Muscle of back (tissue), 11 donors: Measurements from ENCODE around the gene RPTOR. TPM values are rescaled to one million over a fixed set of nuclear protein-coding genes. Genes with fewer than 3 reads are reported as not detected.
"Not testable (repeated sequence)": the region's sequence is repeated elsewhere in the genome, so short reads cannot be mapped to it uniquely, and the experiment has no call there.

ENCODE experiments used
- DNase-seq, 3 donors: peaks; one replicate each; pipeline versions ENCODE4 v3.0.0 to v3.0.0-alpha.2; 2013
- polyA plus RNA-seq, 10 donors: library from polyadenylated mRNA; unstranded; fragments of 120-200 nt; gene quantifications; one replicate each; pipeline ENCODE4 v1.2.1, GENCODE V29; 2013; ENCODE audit not compliant: insufficient read length in 10 of 10

The RPTOR gene
- polyA plus RNA-seq, 10 donors, result 18.8 to 24.3 (median 21.2) TPM

- no peak for DNase-seq
These were observed 33.1 kb upstream of the RPTOR start for GRCh38 chr17:80511222-80512180.

GRCh38 chr17:80512233-80512632, 32.4 kb upstream of the RPTOR start:
- DNase-seq, result no peak

DNA sequence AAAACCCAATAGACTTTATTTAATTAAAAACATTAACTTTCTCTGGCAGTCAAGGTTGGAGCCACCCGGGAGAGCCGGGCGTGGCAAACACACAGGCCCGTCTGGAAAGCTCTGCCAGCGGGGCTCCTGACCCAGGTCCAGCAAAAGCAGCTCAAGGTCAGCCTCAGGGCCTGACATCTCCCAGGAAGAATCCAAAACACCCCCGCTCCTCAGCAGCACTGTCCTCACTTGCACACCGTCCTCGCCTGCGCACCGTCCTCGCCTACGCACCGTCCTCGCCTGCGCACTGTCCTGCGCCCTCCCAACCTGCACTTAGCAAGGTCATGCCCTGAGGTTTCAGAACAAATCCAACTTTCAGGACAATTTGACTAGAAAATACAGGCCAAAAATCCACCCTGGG, 31.4 kb upstream of the RPTOR start:
- no peak for DNase-seq

- no peak for DNase-seq
These were observed 30.7 kb upstream of the RPTOR start for GRCh38 chr17:80513892-80514291.

DNA sequence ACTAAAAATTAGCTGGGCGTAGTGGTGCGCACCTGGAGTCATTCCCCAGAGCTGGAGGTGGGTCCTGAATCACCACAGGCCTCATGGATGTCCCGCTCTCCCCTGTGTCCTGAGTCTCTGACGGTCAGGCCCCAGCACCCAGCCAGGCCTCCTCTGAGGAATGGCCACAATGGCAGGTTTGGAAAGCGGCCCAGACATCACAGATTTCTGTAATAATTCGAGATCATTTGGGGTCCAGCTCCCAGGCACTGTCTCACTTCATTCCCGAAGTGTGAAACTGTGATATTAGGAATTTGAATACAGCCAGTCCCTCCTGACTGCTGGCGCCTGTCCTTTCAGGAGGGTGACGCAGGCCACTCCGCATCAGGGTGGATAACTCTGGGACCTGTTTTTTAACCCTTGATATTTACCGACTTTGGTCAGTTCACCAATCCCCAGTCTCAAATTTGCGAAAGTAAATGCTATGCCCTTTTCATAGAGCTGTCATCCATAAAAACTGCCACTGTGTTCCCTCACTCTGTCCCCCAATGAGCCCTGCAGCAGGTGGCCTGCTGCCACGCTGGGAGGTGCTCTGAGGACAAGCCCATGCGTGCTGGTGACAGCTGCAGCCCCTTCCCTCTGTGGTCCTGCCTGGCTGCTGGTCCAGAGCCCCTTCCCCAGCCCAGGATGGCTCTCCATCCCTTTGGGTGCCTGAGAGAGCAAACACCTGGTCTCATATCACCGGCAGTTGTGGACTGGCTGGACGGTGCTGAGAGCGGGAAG, 28.3 kb upstream of the RPTOR start:
- no peak for DNase-seq

DNA sequence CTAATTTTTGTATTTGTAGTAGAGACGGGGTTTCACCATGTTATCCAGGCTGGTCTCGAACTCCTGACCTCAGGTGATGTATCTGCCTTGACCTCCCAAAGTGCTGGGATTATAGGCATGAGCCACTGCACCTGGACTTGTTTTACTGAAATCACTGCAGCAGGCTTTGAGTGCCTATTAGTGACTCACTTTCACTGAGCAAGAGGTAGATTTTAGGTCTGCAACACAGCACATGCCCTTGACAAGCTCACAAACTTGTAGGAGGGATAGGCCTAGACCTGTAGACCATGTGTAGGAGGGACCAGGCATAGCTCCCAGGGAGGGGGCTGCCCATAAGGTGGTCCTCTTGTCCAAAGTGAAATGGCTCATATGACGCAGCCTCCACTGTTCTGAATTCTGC, 27.0 kb upstream of the RPTOR start:
- DNase-seq, result no peak

GRCh38 chr17:80518392-80518791, 26.2 kb upstream of the RPTOR start:
- DNase-seq, result no peak

- DNase-seq, result no peak
These were observed 25.4 kb upstream of the RPTOR start for GRCh38 chr17:80519091-80519781.

DNA sequence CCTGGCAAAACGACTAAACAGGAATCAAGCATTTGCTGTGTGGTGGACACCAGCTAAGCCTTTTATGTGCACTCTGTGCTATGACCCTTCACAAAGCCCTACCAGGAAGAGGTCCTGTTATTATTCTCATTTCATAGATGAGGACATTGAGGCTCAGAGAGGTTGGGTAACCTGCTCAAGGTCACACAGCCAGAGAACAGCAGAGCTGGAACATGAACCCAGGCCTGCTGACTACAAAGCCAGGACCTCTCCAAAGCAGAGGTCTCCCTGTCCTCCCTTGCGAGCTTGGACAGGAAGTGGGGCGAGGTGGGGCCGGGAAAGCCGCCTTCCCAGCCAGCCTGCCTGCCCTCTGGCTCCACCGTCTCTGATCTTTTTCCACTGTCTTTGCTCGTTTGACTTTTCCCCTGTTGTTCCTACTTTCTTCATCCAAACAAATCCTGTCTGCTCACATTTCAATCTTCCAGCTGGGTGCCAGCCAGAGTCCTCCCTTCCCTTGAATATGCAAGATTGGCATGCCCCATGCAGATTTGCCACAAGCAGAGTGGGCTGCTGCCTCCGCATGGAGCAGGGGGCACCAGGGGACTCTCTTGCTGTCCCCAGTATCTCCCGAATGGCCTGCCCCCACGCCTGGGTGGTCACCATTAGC, 23.7 kb upstream of the RPTOR start:
- DNase-seq, result no peak

- no peak for DNase-seq
These were observed 21.4 kb upstream of the RPTOR start for GRCh38 chr17:80523054-80523744.

GRCh38 chr17:80523956-80524712, 20.5 kb upstream of the RPTOR start:
- DNase-seq, result peak in 1 of 3 donors; percentile 26

DNA sequence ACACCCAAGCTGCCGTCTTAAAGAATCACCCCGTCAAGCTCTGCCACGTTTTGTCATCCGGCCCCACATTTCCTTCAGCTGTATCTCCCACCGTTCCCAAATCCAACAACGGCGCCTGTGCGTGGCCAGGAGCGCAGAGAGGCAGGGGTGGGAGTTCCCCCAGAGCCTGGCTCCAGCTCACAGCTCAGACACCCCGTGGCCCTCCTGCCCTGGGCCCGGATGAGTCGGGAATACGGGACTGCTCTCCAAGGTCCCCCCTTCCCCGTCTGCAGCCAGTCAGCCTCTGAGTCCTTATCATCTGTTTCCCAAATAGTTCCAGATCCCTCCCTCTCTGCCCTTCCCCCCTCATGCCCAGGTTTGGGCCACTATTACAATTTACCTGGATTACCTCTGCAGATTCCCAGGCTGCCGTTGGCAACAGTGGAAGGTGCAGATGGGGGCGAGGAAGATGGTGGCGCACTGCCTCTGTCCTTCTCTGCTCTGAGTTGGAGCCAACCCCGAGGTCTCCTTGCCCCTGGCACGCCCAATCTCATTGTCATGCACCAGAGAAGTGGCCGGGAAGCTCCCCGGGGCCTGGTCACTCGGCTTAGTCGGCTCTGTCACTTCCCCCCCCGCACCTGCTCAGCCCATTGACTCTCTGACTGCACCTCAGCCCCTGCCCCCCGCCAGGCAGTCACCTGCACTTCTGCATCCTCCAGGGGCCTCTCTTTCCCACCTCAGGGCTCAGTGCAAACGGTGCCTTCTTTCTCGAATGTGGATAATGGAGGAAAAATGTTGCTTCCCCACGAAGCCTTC, 18.3 kb upstream of the RPTOR start:
- no peak for DNase-seq

GRCh38 chr17:80527016-80527645, 17.5 kb upstream of the RPTOR start:
- DNase-seq, result no peak

GRCh38 chr17:80528536-80528935, 16.1 kb upstream of the RPTOR start:
- DNase-seq, result no peak

GRCh38 chr17:80529104-80529903, 15.3 kb upstream of the RPTOR start:
- peak; percentile 16 to 55 (median 33) for DNase-seq

DNA sequence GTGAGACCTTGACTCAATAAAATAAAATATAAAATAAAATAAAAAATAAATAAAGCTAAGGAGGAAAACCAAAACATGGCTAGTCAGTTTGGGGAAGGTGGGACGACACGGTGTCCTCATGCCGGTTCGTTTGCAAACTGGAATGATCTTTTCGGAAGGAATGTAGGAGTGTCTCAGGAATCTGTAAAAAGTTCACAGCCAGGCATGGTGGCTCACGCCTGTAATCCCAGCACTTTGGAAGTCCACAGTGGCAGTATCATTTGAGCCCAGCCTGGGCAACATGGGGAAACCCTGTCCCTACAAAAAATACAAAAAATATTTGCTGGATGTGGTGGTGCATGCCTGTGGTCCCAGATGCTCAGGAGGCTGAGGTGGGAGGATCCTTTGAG, 14.7 kb upstream of the RPTOR start:
- DNase-seq, result no peak

GRCh38 chr17:80531400-80531799, 13.2 kb upstream of the RPTOR start:
- no peak for DNase-seq

GRCh38 chr17:80537386-80537785, 7.3 kb upstream of the RPTOR start:
- DNase-seq, result not testable (repeated sequence)
